T-cell (primary cell): ENCODE measurements around the gene PEAK3. TPM values are rescaled to one million over a fixed set of nuclear protein-coding genes. Genes with fewer than 3 reads are reported as not detected.

Source experiments
- ATAC-seq, 4 experiments: fragments of 200-7000 bp in 3 of 4; fragments of 150-1000 bp in 1 of 4; cut with Tn5 transposase; replicated peaks in 1 of 4; 1 replicate in 3 of 4; 2 replicates in 1 of 4; pipeline ENCODE4 v1.10.0; 2021; ENCODE audit warnings: moderate library complexity in 3 of 4, mild to moderate bottlenecking in 2 of 4, moderate number of reproducible peaks in 1 of 4
- CTCF ChIA-PET, 2 donors: fragments of 300-600 bp; sonication (Branson Sonifier 250); formaldehyde crosslinking; loops; one replicate each; lab custom pipeline; 2022; ENCODE audit warnings: antibody characterized with exemption in 2 of 2; lab: Charles Lee
- POLR2A ChIA-PET, 2 donors: fragments of 300-600 bp; sonication (Branson Sonifier 250); formaldehyde crosslinking; loops; one replicate each; lab custom pipeline; 2022; ENCODE audit warnings: antibody characterized with exemption in 2 of 2; lab: Charles Lee
- DNase-seq, 35 experiments: peaks; one replicate each; pipeline versions ENCODE4 v3.0.0 to v3.0.0-alpha.2; 2013 to 2023
- H3K27ac ChIP-seq: one replicate; pipeline ENCODE4 v1.5.1; 2013; ENCODE audit warnings: low read length
- H3K27me3 ChIP-seq, 2 experiments: replicated peaks in 1 of 2; 1 replicate in 1 of 2; 2 replicates in 1 of 2; pipeline versions ENCODE4 v1.6.1 to v1.7.0; 2013; ENCODE audit warnings: low read length in 1 of 2, mixed read lengths in 1 of 2; ENCODE audit not compliant: control insufficient read depth in 2 of 2, insufficient read depth in 2 of 2; ENCODE audit errors: extremely low read depth in 1 of 2
- H3K36me3 ChIP-seq, 2 donors: 1 replicate in 1 of 2; 2 replicates in 1 of 2; pipeline versions ENCODE4 v1.6.1 to v1.7.0; 2013; ENCODE audit warnings: low read length in 1 of 2; ENCODE audit not compliant: control insufficient read depth in 2 of 2, insufficient read depth in 1 of 2; ENCODE audit errors: extremely low read depth in 1 of 2
- H3K4me1 ChIP-seq, 2 experiments: 1 replicate in 1 of 2; 2 replicates in 1 of 2; pipeline versions ENCODE4 v1.6.1 to v1.7.0; 2013; ENCODE audit warnings: low read length in 2 of 2, mixed read lengths in 1 of 2; ENCODE audit not compliant: insufficient read depth in 2 of 2, control insufficient read depth in 1 of 2; ENCODE audit errors: extremely low read depth in 1 of 2
- H3K4me3 ChIP-seq, 2 donors: 1 replicate in 1 of 2; 2 replicates in 1 of 2; pipeline versions ENCODE4 v1.5.1 to v1.7.0; 2013; ENCODE audit warnings: mild to moderate bottlenecking in 2 of 2, low read length in 1 of 2, moderate library complexity in 1 of 2; ENCODE audit not compliant: control insufficient read depth in 1 of 2; ENCODE audit errors: extremely low read depth in 1 of 2
- H3K9me3 ChIP-seq: 2 replicates; pipeline ENCODE4 v1.7.0; 2013
- H3K27ac Mint-ChIP-seq, 2 donors: one replicate each; pipeline ENCODE4 v1.8.0; 2020 to 2021; ENCODE audit warnings: mild to moderate bottlenecking in 2 of 2, mixed read lengths in 2 of 2
- H3K27me3 Mint-ChIP-seq, 2 donors: one replicate each; pipeline ENCODE4 v1.8.0; 2021 to 2022; ENCODE audit warnings: mixed read lengths in 2 of 2
- H3K36me3 Mint-ChIP-seq: one replicate; pipeline ENCODE4 v1.8.0; 2021; ENCODE audit warnings: mixed read lengths
- H3K4me1 Mint-ChIP-seq, 3 donors: one replicate each; pipeline ENCODE4 v1.8.0; 2020 to 2022; ENCODE audit warnings: mixed read lengths in 3 of 3, mild to moderate bottlenecking in 1 of 3
- H3K4me3 Mint-ChIP-seq, 3 donors: one replicate each; pipeline ENCODE4 v1.8.0; 2020 to 2022; ENCODE audit warnings: mild to moderate bottlenecking in 3 of 3, mixed read lengths in 3 of 3, moderate library complexity in 3 of 3
- H3K9me3 Mint-ChIP-seq, 3 donors: one replicate each; pipeline ENCODE4 v1.8.0; 2020 to 2022; ENCODE audit warnings: mixed read lengths in 3 of 3
- WGBS: methylation state at CpG from one replicate; pipeline ENCODE4 v1.1.5; 2013; ENCODE audit warnings: missing lambda C conversion rate; ENCODE audit not compliant: insufficient coverage; 5-methylcytosine and 5-hydroxymethylcytosine counted together
- total RNA-seq, 35 experiments: library from RNA in 6 of 35; stranded (reverse) in 6 of 35; fragments of 120-200 nt in 1 of 35; gene quantifications; one replicate each; pipeline versions ENCODE4 v1.2.1 to v1.2.4 and lab custom pipeline; 2013 to 2026

The PEAK3 gene
- total RNA-seq, 5 donors from 2014 or later (not counting 1 experiment from before 2014, with no cell fraction given): 0.22 to 0.49 (median 0.30) TPM; not detected in 2

- Mint-ChIP-seq H3K4me3 (peak overlapping the region in 1 of 3 donors; percentile 72), H3K36me3 (peaks cover under 1% of the 10 kb centered on the region), H3K4me1 (peaks cover 5 to 6% (median 6%) of the 10 kb centered on the region in 3 donors), H3K27ac (peak overlapping the region in 1 of 2 donors; percentile 49), H3K27me3 (peaks cover 36 to 68% of the 10 kb centered on the region in 2 donors), H3K9me3 (peaks cover 2 to 3% (median 2%) of the 10 kb centered on the region in 3 donors)
- Histone ChIP-seq H3K4me3 (no peak overlapping the region), H3K36me3 (no peaks in the 10 kb centered on the region), H3K27me3 (peaks cover 0 to 89% of the 10 kb centered on the region in 2 experiments), H3K27ac (no peak overlapping the region), H3K4me1 (peaks cover 0 to 20% of the 10 kb centered on the region in 2 experiments), H3K9me3 (no peaks in the 10 kb centered on the region)
- no peak for ATAC-seq
- DNase-seq: no peak
- ChIA-PET CTCF (no interaction called here), POLR2A (no interaction called here)
- WGBS: 58% methylated on average over 11 of the region's 17 CpGs
Observed at GRCh38 chr19:2309734-2310362, 27.9 kb upstream of the PEAK3 start.

- Histone ChIP-seq H3K4me3 (no peak within 1 kb of the TSS), H3K27me3 (peaks cover 0 to 91% of the 10 kb centered on the region in 2 experiments), H3K9me3 (no peaks in the 10 kb centered on the region), H3K27ac (no peak within 1 kb of the TSS), H3K36me3 (no peaks in the 10 kb centered on the region), H3K4me1 (peaks cover 0 to 27% of the 10 kb centered on the region in 2 experiments)
- peak within 1 kb of the TSS in 2 of 3 donors; percentile 15 to 72 for H3K4me3 Mint-ChIP-seq
- peak within 1 kb of the TSS in 1 of 2 donors; percentile 36 for H3K27ac Mint-ChIP-seq
- 7% methylated on average over 63 of the region's 63 CpGs for WGBS
- CTCF ChIA-PET: no interaction called here
- peaks cover 7 to 14% (median 11%) of the 10 kb centered on the region in 3 donors for H3K4me1 Mint-ChIP-seq
- peak; percentile 29 to 50 (median 48) for ATAC-seq
- H3K27me3 Mint-ChIP-seq: peaks cover 34 to 64% of the 10 kb centered on the region in 2 donors
- no peaks in the 10 kb centered on the region for H3K36me3 Mint-ChIP-seq
- H3K9me3 Mint-ChIP-seq: no peaks in the 10 kb centered on the region
- POLR2A ChIA-PET: no interaction called here
- DNase-seq: peak in 2 of 35 experiments; percentile 20 to 43
Observed at GRCh38 chr19:2308114-2308556, 26.2 kb upstream of the PEAK3 start, which contains the start of gene LINGO3. LINGO3 (minus strand) TSS chr19:2308154; CDS start chr19:2291776, 16,378 bp downstream.

DNA sequence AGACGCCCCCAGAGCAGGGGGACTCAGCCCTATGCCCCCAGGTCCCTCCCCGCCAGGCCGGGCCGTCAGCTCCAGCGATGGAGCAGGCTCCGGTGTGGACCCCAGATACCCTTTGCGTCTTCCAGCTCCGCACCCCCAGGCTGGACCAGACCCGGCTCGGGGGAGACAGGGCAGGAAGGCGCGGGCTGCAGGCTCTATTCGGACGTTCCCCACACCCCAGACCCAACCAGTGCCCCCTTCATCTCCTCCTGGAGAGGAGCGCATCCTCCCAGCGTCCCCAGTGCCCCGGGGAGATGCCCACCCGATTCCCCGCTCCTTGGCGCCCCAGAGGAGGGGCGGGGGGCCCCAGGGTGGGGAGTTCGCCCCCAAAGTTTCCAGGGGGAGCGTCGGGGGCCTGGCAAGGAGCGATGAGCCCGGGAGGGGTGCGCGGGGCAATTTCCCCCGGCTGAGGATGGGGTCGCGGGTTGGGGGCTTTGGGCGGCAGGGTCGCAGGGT lies 25.6 kb upstream of the PEAK3 start:
- ATAC-seq: no peak
- Histone ChIP-seq H3K4me3 (no peak overlapping the region), H3K36me3 (no peaks in the 10 kb centered on the region), H3K27ac (no peak overlapping the region), H3K4me1 (peaks cover 0 to 27% of the 10 kb centered on the region in 2 experiments), H3K27me3 (peaks cover 0 to 91% of the 10 kb centered on the region in 2 experiments), H3K9me3 (no peaks in the 10 kb centered on the region)
- Mint-ChIP-seq H3K36me3 (no peaks in the 10 kb centered on the region), H3K9me3 (no peaks in the 10 kb centered on the region), H3K27me3 (peaks cover 36 to 66% of the 10 kb centered on the region in 2 donors), H3K27ac (no peak overlapping the region), H3K4me1 (peaks cover 13 to 18% (median 13%) of the 10 kb centered on the region in 3 donors), H3K4me3 (peak overlapping the region in 1 of 3 donors; percentile 17)
- WGBS: 20% methylated on average over 32 of the region's 33 CpGs
- POLR2A ChIA-PET: no interaction called here
- CTCF ChIA-PET: no interaction called here
- no peak for DNase-seq

GRCh38 chr19:2306971-2307370 lies 25.0 kb upstream of the PEAK3 start:
- Histone ChIP-seq H3K9me3 (no peaks in the 10 kb centered on the region), H3K4me1 (peaks cover 0 to 30% of the 10 kb centered on the region in 2 experiments), H3K36me3 (no peaks in the 10 kb centered on the region), H3K27me3 (peaks cover 0 to 91% of the 10 kb centered on the region in 2 experiments), H3K27ac (no peak overlapping the region), H3K4me3 (no peak overlapping the region)
- Mint-ChIP-seq H3K9me3 (no peaks in the 10 kb centered on the region), H3K27me3 (peaks cover 36 to 65% of the 10 kb centered on the region in 2 donors), H3K36me3 (no peaks in the 10 kb centered on the region), H3K4me1 (peaks cover 13 to 20% (median 14%) of the 10 kb centered on the region in 3 donors), H3K27ac (no peak overlapping the region), H3K4me3 (peak overlapping the region in 2 of 3 donors; percentile 39 to 49)
- POLR2A ChIA-PET: no interaction called here
- DNase-seq (no peak), ATAC-seq (no peak)
- CTCF ChIA-PET: no interaction called here
- WGBS: 72% methylated on average over 14 of the region's 17 CpGs

DNA sequence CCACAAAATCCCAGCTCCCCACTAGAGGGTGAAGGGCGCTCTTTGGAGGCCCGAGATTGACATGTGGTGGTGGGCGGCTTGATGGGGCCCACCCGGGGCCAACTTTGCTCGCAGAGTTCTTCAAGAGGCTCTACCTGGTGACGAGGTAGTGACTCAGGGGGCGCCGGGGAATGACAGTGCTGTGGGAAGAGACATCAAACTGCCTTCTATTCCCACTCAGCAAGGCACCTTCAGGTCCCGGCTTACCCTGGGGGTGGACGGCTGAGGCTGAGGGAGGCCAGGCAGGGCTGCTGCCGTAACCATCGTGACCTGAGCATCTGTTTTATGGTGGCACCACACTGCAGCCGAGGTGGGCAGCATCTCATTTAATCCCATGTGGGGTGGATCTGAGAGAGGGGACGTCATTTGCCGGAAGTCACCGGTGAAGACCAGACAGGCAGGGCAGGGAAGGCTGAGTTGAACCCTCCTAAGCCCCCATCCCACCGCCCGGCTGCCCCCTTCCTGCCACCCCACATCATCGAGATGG lies 24.4 kb upstream of the PEAK3 start:
- H3K4me1 Mint-ChIP-seq: peaks cover 13 to 22% (median 14%) of the 10 kb centered on the region in 3 donors
- Histone ChIP-seq H3K4me1 (peaks cover 0 to 30% of the 10 kb centered on the region in 2 experiments), H3K36me3 (no peaks in the 10 kb centered on the region), H3K9me3 (no peaks in the 10 kb centered on the region), H3K4me3 (no peak overlapping the region), H3K27me3 (peaks cover 0 to 93% of the 10 kb centered on the region in 2 experiments), H3K27ac (no peak overlapping the region)
- peak overlapping the region in 1 of 3 donors; percentile 49 for H3K4me3 Mint-ChIP-seq
- WGBS: 65% methylated on average over 2 of the region's 19 CpGs
- no peaks in the 10 kb centered on the region for H3K36me3 Mint-ChIP-seq
- H3K27me3 Mint-ChIP-seq: peaks cover 36 to 64% of the 10 kb centered on the region in 2 donors
- DNase-seq (no peak), ATAC-seq (no peak)
- H3K27ac Mint-ChIP-seq: no peak overlapping the region
- ChIA-PET POLR2A (no interaction called here), CTCF (no interaction called here)
- no peaks in the 10 kb centered on the region for H3K9me3 Mint-ChIP-seq

DNA sequence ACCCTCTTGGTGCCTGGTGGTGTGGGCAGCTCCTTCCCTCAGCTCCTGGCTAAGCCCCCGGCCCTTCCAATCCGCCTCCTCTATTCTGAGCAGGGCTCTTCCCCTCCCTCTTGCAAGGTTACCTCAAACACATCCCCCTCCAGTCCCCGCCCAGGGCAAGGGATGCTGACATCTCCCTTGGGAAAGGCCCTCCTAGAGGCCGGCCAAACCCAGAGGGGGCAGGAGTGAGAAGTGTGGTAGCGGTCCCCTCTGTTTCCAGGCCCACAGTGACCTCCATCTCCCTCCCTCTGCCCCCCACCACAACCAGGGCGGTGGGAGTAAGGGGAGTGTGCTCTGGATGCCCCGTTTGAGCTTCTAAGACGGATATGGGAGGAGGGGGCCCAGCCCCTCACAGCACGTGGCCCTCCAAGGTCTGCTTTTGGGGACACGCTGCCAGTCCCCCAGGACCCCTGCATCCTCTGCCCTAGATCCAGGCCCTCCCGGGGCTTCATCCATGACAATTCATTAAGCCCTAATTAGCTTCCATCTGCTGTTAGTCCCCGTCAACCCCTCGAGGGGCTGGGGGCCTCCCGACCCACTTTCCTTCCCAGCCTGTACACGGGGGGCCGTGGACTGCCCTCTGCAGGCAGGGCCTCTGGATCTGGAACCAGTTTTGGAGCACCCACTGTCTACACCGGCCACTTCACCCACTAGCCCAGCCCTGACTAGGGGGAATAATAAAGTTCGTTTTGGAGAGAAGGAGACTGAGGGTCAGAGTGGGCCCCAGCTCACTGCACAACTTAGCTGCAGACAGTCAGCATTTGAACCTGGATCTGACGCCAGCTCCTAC lies 23.7 kb upstream of the PEAK3 start:
- no peaks in the 10 kb centered on the region for H3K9me3 Mint-ChIP-seq
- Histone ChIP-seq H3K27me3 (peaks cover 0 to 92% of the 10 kb centered on the region in 2 experiments), H3K4me3 (no peak overlapping the region), H3K4me1 (peaks cover 0 to 30% of the 10 kb centered on the region in 2 experiments), H3K27ac (no peak overlapping the region), H3K36me3 (no peaks in the 10 kb centered on the region), H3K9me3 (no peaks in the 10 kb centered on the region)
- no peak overlapping the region for H3K27ac Mint-ChIP-seq
- CTCF ChIA-PET: no interaction called here
- 78% methylated on average over 3 of the region's 19 CpGs for WGBS
- POLR2A ChIA-PET: interaction anchor here in 1 of 2 donors (0.5 kb wide), 1 partner anchor 9 kb away, joined by 3 read pairs; no protein-coding TSS in a partner anchor
- H3K27me3 Mint-ChIP-seq: peaks cover 36 to 61% of the 10 kb centered on the region in 2 donors
- ATAC-seq: no peak
- H3K4me3 Mint-ChIP-seq: no peak overlapping the region
- no peaks in the 10 kb centered on the region for H3K36me3 Mint-ChIP-seq
- no peak for DNase-seq
- peaks cover 13 to 25% (median 14%) of the 10 kb centered on the region in 3 donors for H3K4me1 Mint-ChIP-seq
